Measurements from ENCODE around the gene GOLM1. TPM values are rescaled to one million over a fixed set of nuclear protein-coding genes. Genes with fewer than 3 reads are reported as not detected.

The GOLM1 gene
- total RNA-seq, 4 donors from 2014 or later = 1.8 to 2.6 (median 2.3) TPM

- Histone ChIP-seq H3K4me3 (no peak overlapping the region), H3K36me3 (no peaks in the 10 kb centered on the region), H3K27me3 (no peaks in the 10 kb centered on the region), H3K4me1 (no peaks in the 10 kb centered on the region), H3K27ac (no peak overlapping the region), H3K9me3 (no peaks in the 10 kb centered on the region)
- in situ Hi-C loops (cut with MboI; ENCODE audit: low sequenced_read_pairs in 4 of 4) = no loop called here
- no peak for TF ChIP-seq POLR2A (IDR thresholded peaks at IDR 0.05)
- TF ChIP-seq, protein P1, sequence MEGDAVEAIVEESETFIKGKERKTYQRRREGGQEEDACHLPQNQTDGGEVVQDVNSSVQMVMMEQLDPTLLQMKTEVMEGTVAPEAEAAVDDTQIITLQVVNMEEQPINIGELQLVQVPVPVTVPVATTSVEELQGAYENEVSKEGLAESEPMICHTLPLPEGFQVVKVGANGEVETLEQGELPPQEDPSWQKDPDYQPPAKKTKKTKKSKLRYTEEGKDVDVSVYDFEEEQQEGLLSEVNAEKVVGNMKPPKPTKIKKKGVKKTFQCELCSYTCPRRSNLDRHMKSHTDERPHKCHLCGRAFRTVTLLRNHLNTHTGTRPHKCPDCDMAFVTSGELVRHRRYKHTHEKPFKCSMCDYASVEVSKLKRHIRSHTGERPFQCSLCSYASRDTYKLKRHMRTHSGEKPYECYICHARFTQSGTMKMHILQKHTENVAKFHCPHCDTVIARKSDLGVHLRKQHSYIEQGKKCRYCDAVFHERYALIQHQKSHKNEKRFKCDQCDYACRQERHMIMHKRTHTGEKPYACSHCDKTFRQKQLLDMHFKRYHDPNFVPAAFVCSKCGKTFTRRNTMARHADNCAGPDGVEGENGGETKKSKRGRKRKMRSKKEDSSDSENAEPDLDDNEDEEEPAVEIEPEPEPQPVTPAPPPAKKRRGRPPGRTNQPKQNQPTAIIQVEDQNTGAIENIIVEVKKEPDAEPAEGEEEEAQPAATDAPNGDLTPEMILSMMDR (IDR thresholded peaks at IDR 0.05 in 4 of 5, conservative IDR thresholded peaks at IDR 0.05 in 1 of 5) = no peak
- no peak for DNase-seq
- no peak for ATAC-seq
- intact Hi-C loops (cut with DNase I; ENCODE audit: low total_unique reads) = no loop called here
These were observed 58.0 kb downstream of the GOLM1 start for GRCh38 chr9:86041311-86041741.

DNA sequence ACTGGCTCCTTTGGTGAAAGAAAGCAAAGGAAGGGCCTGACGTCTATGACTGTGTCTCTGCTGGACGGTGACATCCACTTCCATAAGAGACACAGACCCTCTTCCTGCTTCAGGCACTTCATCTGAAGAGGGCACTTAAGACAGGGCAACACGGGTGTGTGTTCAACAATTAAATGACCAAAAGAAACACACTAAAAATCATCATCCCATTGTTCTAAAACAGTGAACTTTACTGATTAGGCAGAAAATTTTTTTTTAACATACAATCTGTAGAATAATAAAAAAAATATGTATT is 58.5 kb downstream of the GOLM1 start:
- DNase-seq (no peak), ATAC-seq (no peak)
- H3K9me3 ChIP-seq = no peaks in the 10 kb centered on the region
- no peak overlapping the region for H3K4me3 ChIP-seq
- no peaks in the 10 kb centered on the region for H3K4me1 ChIP-seq
- no peak overlapping the region for H3K27ac ChIP-seq
- no peaks in the 10 kb centered on the region for H3K27me3 ChIP-seq
- in situ Hi-C loops (cut with MboI; ENCODE audit: low sequenced_read_pairs in 4 of 4) (no loop called here), intact Hi-C loops (cut with DNase I; ENCODE audit: low total_unique reads) (no loop called here)
- no peak for TF ChIP-seq POLR2A (IDR thresholded peaks at IDR 0.05)
- TF ChIP-seq, protein P1 (IDR thresholded peaks at IDR 0.05 in 4 of 5, conservative IDR thresholded peaks at IDR 0.05 in 1 of 5) = no peak
- no peaks in the 10 kb centered on the region for H3K36me3 ChIP-seq

- H3K4me3 ChIP-seq = no peak overlapping the region
- no peaks in the 10 kb centered on the region for H3K4me1 ChIP-seq
- ATAC-seq = no peak
- no peaks in the 10 kb centered on the region for H3K9me3 ChIP-seq
- TF ChIP-seq POLR2A (IDR thresholded peaks at IDR 0.05) = no peak
- in situ Hi-C loops (cut with MboI; ENCODE audit: low sequenced_read_pairs in 4 of 4) (no loop called here), intact Hi-C loops (cut with DNase I; ENCODE audit: low total_unique reads) (no loop called here)
- no peak overlapping the region for H3K27ac ChIP-seq
- no peaks in the 10 kb centered on the region for H3K27me3 ChIP-seq
- DNase-seq = no peak
- H3K36me3 ChIP-seq = no peaks in the 10 kb centered on the region
These were observed 59.1 kb downstream of the GOLM1 start for GRCh38 chr9:86039991-86040860.

DNA sequence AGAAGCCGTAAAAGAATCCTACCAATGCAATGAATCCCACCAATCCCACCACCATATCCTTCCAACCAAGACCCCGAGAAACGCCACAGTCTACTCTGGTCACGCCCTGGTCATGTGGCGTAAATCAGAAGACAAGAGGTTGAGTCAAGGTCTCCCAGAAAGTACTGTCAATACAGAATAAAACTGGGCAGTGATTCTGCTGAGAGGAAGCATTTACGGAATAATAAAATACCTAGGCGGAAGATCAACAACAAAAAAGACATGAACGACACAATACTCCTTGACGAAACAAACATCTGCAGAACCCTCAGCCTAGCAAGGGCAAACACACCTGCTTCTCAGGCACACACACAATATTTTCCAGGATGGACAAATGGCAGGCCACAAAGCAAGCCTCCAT is 62.8 kb downstream of the GOLM1 start:
- H3K36me3 ChIP-seq = no peaks in the 10 kb centered on the region
- no peaks in the 10 kb centered on the region for H3K27me3 ChIP-seq
- no peak overlapping the region for H3K4me3 ChIP-seq
- ATAC-seq = no peak
- H3K9me3 ChIP-seq = no peaks in the 10 kb centered on the region
- intact Hi-C loops (cut with DNase I; ENCODE audit: low total_unique reads) (no loop called here), in situ Hi-C loops (cut with MboI; ENCODE audit: low sequenced_read_pairs in 4 of 4) (no loop called here)
- no peaks in the 10 kb centered on the region for H3K4me1 ChIP-seq
- no peak overlapping the region for H3K27ac ChIP-seq
- no peak for DNase-seq
- TF ChIP-seq, protein P1 (IDR thresholded peaks at IDR 0.05 in 4 of 5, conservative IDR thresholded peaks at IDR 0.05 in 1 of 5) = no peak
- TF ChIP-seq POLR2A (IDR thresholded peaks at IDR 0.05) = no peak

GRCh38 chr9:86035827-86036440 is 63.4 kb downstream of the GOLM1 start:
- Histone ChIP-seq H3K9me3 (no peaks in the 10 kb centered on the region), H3K4me1 (no peaks in the 10 kb centered on the region), H3K36me3 (no peaks in the 10 kb centered on the region), H3K27me3 (no peaks in the 10 kb centered on the region), H3K27ac (no peak overlapping the region), H3K4me3 (no peak overlapping the region)
- no peak for TF ChIP-seq POLR2A (IDR thresholded peaks at IDR 0.05)
- TF ChIP-seq, protein P1 (IDR thresholded peaks at IDR 0.05 in 4 of 5, conservative IDR thresholded peaks at IDR 0.05 in 1 of 5) = no peak
- no peak for DNase-seq
- no peak for ATAC-seq
- intact Hi-C loops (cut with DNase I; ENCODE audit: low total_unique reads) = no loop called here
- in situ Hi-C loops (cut with MboI; ENCODE audit: low sequenced_read_pairs in 4 of 4) = no loop called here
